HUES64 (cell line): ENCODE results near the gene MTRR.

Experiments used
- H3K27ac ChIP-seq: 2 replicates; pipeline ENCODE4 v1.7.0; 2013; ENCODE audit warnings: low read depth, low read length, inconsistent platforms
- H3K27me3 ChIP-seq: 2 replicates; pipeline ENCODE4 v1.6.1; 2013; ENCODE audit warnings: mild to moderate bottlenecking, low read length; ENCODE audit not compliant: insufficient read depth
- H3K36me3 ChIP-seq: 2 replicates; pipeline ENCODE4 v1.6.1; 2013; ENCODE audit warnings: mild to moderate bottlenecking, low read length; ENCODE audit not compliant: insufficient read depth
- H3K4me1 ChIP-seq: 2 replicates; pipeline ENCODE4 v1.6.1; 2013; ENCODE audit warnings: mild to moderate bottlenecking, low read length, moderate library complexity; ENCODE audit not compliant: insufficient read depth
- H3K4me3 ChIP-seq: 2 replicates; pipeline ENCODE4 v1.5.1; 2013; ENCODE audit warnings: mild to moderate bottlenecking, low read length, moderate library complexity
- H3K9ac ChIP-seq: 2 replicates; pipeline ENCODE4 v1.6.1; 2013; ENCODE audit warnings: mild to moderate bottlenecking, low read depth, low read length
- H3K9me3 ChIP-seq: 2 replicates; pipeline ENCODE4 v1.6.1; 2013; ENCODE audit warnings: low read depth, low read length; ENCODE audit not compliant: insufficient read depth
- WGBS: fragments of 150-250, 120-280 bp; methylation state at CpG from one replicate; pipeline ENCODE4 v1.1.7; 2013; ENCODE audit warnings: missing lambda C conversion rate; 5-methylcytosine and 5-hydroxymethylcytosine counted together

Gene MTRR

GRCh38 chr5:7857926-7858632 is 10.9 kb upstream of the MTRR start:
- 89% methylated on average over 9 of the region's 9 CpGs for WGBS
- Histone ChIP-seq H3K36me3 (peaks cover 43% of the 10 kb centered on the region), H3K9me3 (no peaks in the 10 kb centered on the region), H3K27ac (no peak overlapping the region), H3K4me3 (no peak overlapping the region), H3K9ac (no peak overlapping the region), H3K4me1 (no peaks in the 10 kb centered on the region), H3K27me3 (no peaks in the 10 kb centered on the region)

GRCh38 chr5:7866196-7866595 is 2.8 kb upstream of the MTRR start:
- H3K27ac ChIP-seq: no peak overlapping the region
- peaks cover 9% of the 10 kb centered on the region; the same call in 1 of the 2 replicates for H3K4me1 ChIP-seq
- no peak overlapping the region for H3K9ac ChIP-seq
- peaks cover 54% of the 10 kb centered on the region for H3K36me3 ChIP-seq
- WGBS: 91% methylated on average over 1 of the region's 2 CpGs
- H3K4me3 ChIP-seq: no peak overlapping the region
- no peaks in the 10 kb centered on the region for H3K27me3 ChIP-seq
- H3K9me3 ChIP-seq: no peaks in the 10 kb centered on the region

- Histone ChIP-seq H3K27me3 (no peaks in the 10 kb centered on the region), H3K9me3 (no peaks in the 10 kb centered on the region), H3K4me1 (peaks cover 9% of the 10 kb centered on the region; the same call in 1 of the 2 replicates), H3K27ac (no peak overlapping the region), H3K36me3 (peaks cover 52% of the 10 kb centered on the region), H3K9ac (no peak overlapping the region), H3K4me3 (peak overlapping the region; percentile 74; the same call in 1 of the 2 replicates)
- 92% methylated on average over 3 of the region's 3 CpGs for WGBS
Observed at GRCh38 chr5:7867260-7867659, 1.7 kb upstream of the MTRR start.

GRCh38 chr5:7868427-7868772 is 548 bp upstream of the MTRR start:
- no peaks in the 10 kb centered on the region for H3K27me3 ChIP-seq
- peaks cover 9% of the 10 kb centered on the region; the same call in 1 of the 2 replicates for H3K4me1 ChIP-seq
- peaks cover 44% of the 10 kb centered on the region for H3K36me3 ChIP-seq
- peak overlapping the region; percentile 60 for H3K9ac ChIP-seq
- no peaks in the 10 kb centered on the region for H3K9me3 ChIP-seq
- H3K27ac ChIP-seq: no peak overlapping the region
- H3K4me3 ChIP-seq: peak overlapping the region; percentile 74
- WGBS: 1% methylated on average over 8 of the region's 8 CpGs

- peaks cover 9% of the 10 kb centered on the region; the same call in 1 of the 2 replicates for H3K4me1 ChIP-seq
- no peak overlapping the region for H3K27ac ChIP-seq
- 3% methylated on average over 41 of the region's 41 CpGs for WGBS
- no peaks in the 10 kb centered on the region for H3K27me3 ChIP-seq
- no peaks in the 10 kb centered on the region for H3K9me3 ChIP-seq
- peak overlapping the region; percentile 75 for H3K9ac ChIP-seq
- peak overlapping the region; percentile 74 for H3K4me3 ChIP-seq
- H3K36me3 ChIP-seq: peaks cover 43% of the 10 kb centered on the region
Observed at GRCh38 chr5:7869474-7870136, 657 bp downstream of the MTRR start.

- H3K36me3 ChIP-seq: peaks cover 51% of the 10 kb centered on the region
- peaks cover 9% of the 10 kb centered on the region; the same call in 1 of the 2 replicates for H3K4me1 ChIP-seq
Observed at GRCh38 chr5:7871653-7872052, 2.7 kb downstream of the MTRR start.

GRCh38 chr5:7872517-7873130 is 3.7 kb downstream of the MTRR start:
- Histone ChIP-seq H3K4me3 (no peak overlapping the region), H3K27me3 (no peaks in the 10 kb centered on the region), H3K4me1 (peaks cover 9% of the 10 kb centered on the region; the same call in 1 of the 2 replicates), H3K9me3 (no peaks in the 10 kb centered on the region), H3K9ac (no peak overlapping the region), H3K27ac (no peak overlapping the region), H3K36me3 (peaks cover 58% of the 10 kb centered on the region)
- 83% methylated on average over 4 of the region's 4 CpGs for WGBS

More at GRCh38 chr5:7871653-7872052, 2.7 kb downstream of the MTRR start:
- H3K9ac ChIP-seq: no peak overlapping the region
- no peaks in the 10 kb centered on the region for H3K27me3 ChIP-seq
- 95% methylated on average over 2 of the region's 2 CpGs for WGBS
- no peak overlapping the region for H3K4me3 ChIP-seq
- H3K9me3 ChIP-seq: no peaks in the 10 kb centered on the region
- H3K27ac ChIP-seq: no peak overlapping the region

GRCh38 chr5:7873216-7873615 is 4.3 kb downstream of the MTRR start:
- no peaks in the 10 kb centered on the region for H3K27me3 ChIP-seq
- H3K4me3 ChIP-seq: no peak overlapping the region
- no peak overlapping the region for H3K9ac ChIP-seq
- H3K9me3 ChIP-seq: no peaks in the 10 kb centered on the region
- peaks cover 64% of the 10 kb centered on the region for H3K36me3 ChIP-seq
- WGBS: 95% methylated on average over 9 of the region's 9 CpGs
- H3K27ac ChIP-seq: no peak overlapping the region
- H3K4me1 ChIP-seq: peaks cover 9% of the 10 kb centered on the region; the same call in 1 of the 2 replicates

GRCh38 chr5:7874639-7875038 is 5.7 kb downstream of the MTRR start:
- peaks cover 77% of the 10 kb centered on the region for H3K36me3 ChIP-seq
- no peak overlapping the region for H3K9ac ChIP-seq
- no peak overlapping the region for H3K27ac ChIP-seq
- H3K4me1 ChIP-seq: peaks cover 8% of the 10 kb centered on the region; the same call in 1 of the 2 replicates
- WGBS: no CpG with 5 or more reads among the region's 2 CpGs
- no peaks in the 10 kb centered on the region for H3K27me3 ChIP-seq
- H3K4me3 ChIP-seq: no peak overlapping the region
- no peaks in the 10 kb centered on the region for H3K9me3 ChIP-seq

GRCh38 chr5:7875151-7875550 is 6.2 kb downstream of the MTRR start:
- Histone ChIP-seq H3K36me3 (peaks cover 82% of the 10 kb centered on the region), H3K9me3 (no peaks in the 10 kb centered on the region), H3K4me3 (no peak overlapping the region), H3K4me1 (peaks cover 3% of the 10 kb centered on the region; the same call in 1 of the 2 replicates), H3K27me3 (no peaks in the 10 kb centered on the region), H3K27ac (no peak overlapping the region), H3K9ac (no peak overlapping the region)
- WGBS: 96% methylated on average over 4 of the region's 4 CpGs

- Histone ChIP-seq H3K4me1 (no peaks in the 10 kb centered on the region), H3K9ac (no peak overlapping the region), H3K36me3 (peaks cover 88% of the 10 kb centered on the region), H3K27ac (no peak overlapping the region), H3K9me3 (no peaks in the 10 kb centered on the region), H3K27me3 (no peaks in the 10 kb centered on the region), H3K4me3 (no peak overlapping the region)
- 96% methylated on average over 3 of the region's 3 CpGs for WGBS
Observed at GRCh38 chr5:7876867-7877266, 7.9 kb downstream of the MTRR start.
